ENCODE data around the gene PGM1. TPM values are rescaled to one million over a fixed set of nuclear protein-coding genes. Genes with fewer than 3 reads are reported as not detected.

Gene PGM1
- total and polyA plus RNA-seq, 2 of the 4 experiments (the other 2 are of a cell fraction), result 42.6 to 94.5 TPM

GRCh38 chr1:63653976-63654375 lies 60.8 kb downstream of the PGM1 start:
- H3K79me1 ChIP-seq (ENCODE audit: low read depth in 1 of 2, low read length in 2 of 2), result no peaks in the 10 kb centered on the region
- H4K8ac ChIP-seq (ENCODE audit: low read depth in 2 of 2, low read length in 2 of 2), result no peak overlapping the region
- no TSS peak for BruUV-seq (replicated peaks)
- no peak overlapping the region for H3K4me2 ChIP-seq (ENCODE audit: low read depth, low read length)
- no peaks in the 10 kb centered on the region for H3K9me3 ChIP-seq (ENCODE audit: control insufficient read depth, insufficient read depth, low read length)
- in situ Hi-C loops (cut with MboI; ENCODE audit: low sequenced_read_pairs) (no loop called here), dilution Hi-C loops (cut with HindIII; ENCODE audit: low sequenced_read_pairs, unreplicated experiment) (no loop called here), intact Hi-C loops (cut with micrococcal nuclease) (no loop called here)
- no peak overlapping the region for H3K56ac ChIP-seq (ENCODE audit: extremely low read depth, insufficient read depth, low read length)
- no peak overlapping the region for H3K4ac ChIP-seq (ENCODE audit: low read depth, low read length)
- H3K27me3 ChIP-seq (ENCODE audit: control insufficient read depth, insufficient read depth, low read length), result no peaks in the 10 kb centered on the region
- H3K4me1 ChIP-seq (ENCODE audit: control insufficient read depth, insufficient read depth, low read length), result no peaks in the 10 kb centered on the region
- no peak overlapping the region for H2AK5ac ChIP-seq (ENCODE audit: low read depth, low read length)
- H3K9me1 ChIP-seq (ENCODE audit: insufficient read depth, low read length), result no peaks in the 10 kb centered on the region
- no peaks in the 10 kb centered on the region for H4K20me1 ChIP-seq (ENCODE audit: insufficient read depth, low read length)
- TF ChIP-seq BHLHE40 (IDR thresholded peaks at IDR 0.05; ENCODE audit: low read depth, low read length) (no peak), MAZ (IDR thresholded peaks at IDR 0.05; ENCODE audit: borderline replicate concordance, low read depth, low read length) (no peak), FOS (IDR thresholded peaks at IDR 0.05; ENCODE audit: low read depth, low read length) (no peak), CEBPB (IDR thresholded peaks at IDR 0.05; ENCODE audit: low read depth, low read length) (no peak), CTCF (conservative IDR thresholded peaks at IDR 0.05; ENCODE audit: low read depth, low read length) (no peak), SMC3 (IDR thresholded peaks at IDR 0.05; ENCODE audit: low read depth, low read length) (no peak), USF2 (IDR thresholded peaks at IDR 0.05; ENCODE audit: low read depth, low read length) (no peak), RCOR1 (IDR thresholded peaks at IDR 0.05; ENCODE audit: insufficient replicate concordance, low read length) (no peak), ELK1 (IDR thresholded peaks at IDR 0.05; ENCODE audit: borderline replicate concordance, low read depth, low read length) (no peak), RFX5 (IDR thresholded peaks at IDR 0.05; ENCODE audit: low read depth, low read length) (no peak), POLR2A (IDR thresholded peaks at IDR 0.05; ENCODE audit: low read depth, low read length) (no peak), RAD21 (IDR thresholded peaks at IDR 0.05; ENCODE audit: low read length) (no peak), MAFK (IDR thresholded peaks at IDR 0.05; ENCODE audit: low read depth, low read length) (no peak), CHD1 (IDR thresholded peaks at IDR 0.05; ENCODE audit: low read depth, low read length) (no peak), NFE2L2 (IDR thresholded peaks at IDR 0.05; ENCODE audit: low read depth, low read length) (no peak)
- no peak overlapping the region for H2AFZ ChIP-seq (replicated peaks; ENCODE audit: low read length, poor library complexity)
- DNase-seq, result no peak
- no peak overlapping the region for H2BK120ac ChIP-seq (ENCODE audit: low read depth, low read length)
- H3K36me3 ChIP-seq (ENCODE audit: control insufficient read depth, insufficient read depth, low read length), result peaks cover 31% of the 10 kb centered on the region
- POLR2A ChIA-PET (ENCODE audit: unreplicated experiment), result no interaction called here
- H2BK20ac ChIP-seq (ENCODE audit: low read depth, low read length), result no peak overlapping the region
- H3K27ac ChIP-seq (ENCODE audit: insufficient read depth, low read length), result no peak overlapping the region
- no peak overlapping the region for H3K9ac ChIP-seq (ENCODE audit: low read depth, low read length)
- no peak overlapping the region for H4K91ac ChIP-seq (ENCODE audit: insufficient read depth, low read depth, low read length)
- H3K23ac ChIP-seq (ENCODE audit: low read depth, low read length), result no peak overlapping the region
- H2BK5ac ChIP-seq (ENCODE audit: low read depth, low read length, poor library complexity, severe bottlenecking), result no peak overlapping the region
- H3K4me3 ChIP-seq (ENCODE audit: insufficient read depth, low read depth, low read length), result no peak overlapping the region
- ATAC-seq (ENCODE audit: low read depth), result no peak
- no peak overlapping the region for H4K5ac ChIP-seq (ENCODE audit: low read depth, low read length)
- WGBS, 2 experiments (ENCODE audit: extremely low coverage in 2 of 2, insufficient read length in 1 of 2), result 85% methylated on average over 5 of the region's 6 CpGs; no CpG with 5 or more reads in 1 of the 2 experiments
- H2BK15ac ChIP-seq (ENCODE audit: low read depth, low read length), result no peak overlapping the region
- H3K18ac ChIP-seq (ENCODE audit: low read depth, low read length), result no peak overlapping the region
- CTCF ChIA-PET, result no interaction called here
- H2AK9ac ChIP-seq (replicated peaks; ENCODE audit: low read depth, low read length, poor library complexity), result no peak overlapping the region
- no peak overlapping the region for H3K14ac ChIP-seq (replicated peaks; ENCODE audit: low read depth, low read length)

All from IMR-90 (cell line).